Stimulated activated CD4-positive, alpha-beta T cell treated with anti-CD3 and anti-CD28 coated beads, TNF-alpha, amount 100 ng/mL, for 4 hours (primary cell): ENCODE results near the gene AKAP17A.

ENCODE experiments used
- DNase-seq, 3 experiments: peaks; one replicate each; pipeline ENCODE4 v3.0.0-alpha.2; 2020; ENCODE audit warnings: low read depth in 3 of 3

The AKAP17A gene

GRCh38 chrX:1582686-1583437, 8.5 kb upstream of the AKAP17A start:
- DNase-seq, result peak in 1 of 3 experiments; percentile 44

GRCh38 chrX:1584237-1585011, 7.0 kb upstream of the AKAP17A start:
- DNase-seq, result no peak

DNA sequence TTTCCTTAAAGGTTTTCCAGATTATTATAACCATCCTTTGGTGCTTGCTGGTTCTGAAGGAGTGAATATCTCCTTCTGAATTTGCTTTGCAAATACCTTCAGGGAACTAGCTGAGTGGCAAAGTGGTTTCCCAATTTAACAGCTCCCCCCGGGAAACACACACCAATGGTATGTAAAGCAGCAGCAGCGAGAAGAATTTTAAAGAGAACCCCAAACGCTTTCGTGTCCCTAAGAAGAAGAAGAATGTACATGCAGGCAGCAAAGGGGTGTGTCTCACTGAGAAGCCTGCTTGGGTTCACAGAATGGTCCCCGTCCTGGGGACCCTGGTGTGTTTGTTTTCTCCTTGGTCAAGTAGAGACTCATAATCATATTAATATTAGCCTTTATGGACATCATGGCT, 4.2 kb upstream of the AKAP17A start:
- no peak for DNase-seq

DNA sequence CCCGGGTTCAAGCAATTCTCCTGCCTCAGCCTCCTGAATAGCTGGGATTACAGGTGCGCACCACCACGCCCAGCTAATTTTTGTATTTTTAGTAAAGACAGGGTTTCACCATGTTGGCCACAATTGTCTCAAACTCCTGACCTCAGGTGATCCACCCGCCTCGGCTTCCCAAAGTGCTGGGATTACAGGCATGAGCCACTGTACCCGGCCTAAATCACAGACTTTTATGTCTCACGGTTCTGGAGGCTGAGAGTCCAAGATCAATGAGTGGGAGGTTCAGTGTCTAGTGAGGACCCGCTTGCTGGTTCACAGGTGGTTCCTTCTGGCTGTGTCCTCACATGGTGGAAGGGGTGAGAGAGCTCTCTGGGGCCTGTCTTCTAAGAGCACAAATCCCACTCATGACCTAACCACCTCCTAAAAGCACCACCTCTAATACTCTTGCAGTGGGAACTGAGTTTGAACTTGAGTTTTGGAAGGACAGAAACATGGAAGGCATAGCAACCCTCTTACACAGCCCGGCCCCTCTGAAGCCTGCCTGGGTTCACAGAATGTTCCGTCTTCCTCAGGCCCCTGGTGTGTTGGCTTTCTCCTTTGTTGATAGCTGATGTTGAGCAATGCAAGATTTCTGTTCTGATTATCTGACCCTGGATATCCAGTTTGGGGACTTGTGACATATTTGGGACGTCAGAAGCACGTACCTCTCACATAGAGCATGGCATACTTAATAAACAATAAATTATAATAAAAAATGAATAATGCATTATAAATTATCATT, 1.9 kb upstream of the AKAP17A start:
- DNase-seq, result no peak

DNA sequence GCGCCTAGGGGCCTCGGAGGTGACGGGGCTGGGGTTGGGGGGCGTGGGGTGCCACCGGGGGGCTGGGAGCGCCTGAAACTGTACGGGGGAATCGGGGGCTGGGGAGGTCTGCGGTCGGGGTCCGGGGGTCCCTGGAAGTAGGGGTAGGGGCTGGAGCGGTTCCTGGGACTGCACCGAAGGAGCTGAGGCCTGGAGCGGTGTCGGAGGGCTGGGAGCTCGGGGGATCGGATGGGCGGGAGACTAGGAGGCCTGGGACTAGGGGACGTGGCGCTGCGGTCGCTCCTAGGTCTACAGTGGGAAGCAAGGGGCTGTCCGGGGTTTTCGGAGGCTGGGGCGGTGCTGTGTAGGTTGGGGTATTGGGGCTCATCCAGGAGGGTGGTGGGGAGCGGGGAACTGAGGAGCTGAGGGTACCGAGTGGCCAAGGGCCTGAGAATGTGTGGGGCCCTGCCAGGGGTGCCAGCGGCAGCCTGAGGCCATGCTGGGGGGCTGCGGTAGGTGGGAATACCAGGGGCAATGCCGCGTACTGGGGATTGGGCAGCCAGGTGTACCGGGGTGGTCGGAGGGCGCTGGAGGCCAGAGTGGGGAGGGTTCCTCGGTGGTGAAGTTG, 562 bp downstream of the AKAP17A start:
- DNase-seq, result no peak

DNA sequence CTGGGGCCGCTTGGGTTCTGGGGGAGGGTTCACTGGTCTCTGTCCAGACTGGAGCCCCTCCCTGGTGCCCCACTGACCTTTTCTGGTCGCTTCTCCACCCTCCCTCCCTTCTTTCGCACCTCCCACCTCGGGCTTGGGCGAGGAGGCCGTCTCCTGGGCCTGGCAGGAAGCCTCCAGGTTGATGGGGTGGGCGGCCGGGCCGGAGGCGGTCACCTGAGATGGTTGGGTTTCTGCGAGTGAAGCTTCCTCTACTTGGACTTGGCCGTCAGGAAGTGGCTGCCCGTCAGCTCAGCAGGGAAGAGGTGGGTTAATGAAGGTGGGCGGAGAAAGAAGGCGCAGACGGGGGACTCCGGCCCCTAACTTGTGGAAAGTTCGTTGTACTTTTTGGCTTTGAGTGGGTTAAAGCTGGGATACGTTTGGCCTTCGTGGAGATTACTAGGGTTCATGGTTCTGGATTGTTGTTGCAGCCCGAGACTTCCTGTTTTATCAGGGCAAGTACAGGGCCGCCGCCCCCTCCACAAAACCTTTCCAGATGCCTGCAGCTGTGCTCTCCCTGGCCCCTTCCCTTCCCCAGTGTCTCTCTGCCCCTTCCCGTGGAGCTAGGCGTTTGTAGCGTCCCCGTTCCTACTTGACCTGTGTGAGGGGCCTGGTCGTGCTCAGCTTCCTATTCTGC, 1.2 kb downstream of the AKAP17A start:
- DNase-seq, result no peak

DNA sequence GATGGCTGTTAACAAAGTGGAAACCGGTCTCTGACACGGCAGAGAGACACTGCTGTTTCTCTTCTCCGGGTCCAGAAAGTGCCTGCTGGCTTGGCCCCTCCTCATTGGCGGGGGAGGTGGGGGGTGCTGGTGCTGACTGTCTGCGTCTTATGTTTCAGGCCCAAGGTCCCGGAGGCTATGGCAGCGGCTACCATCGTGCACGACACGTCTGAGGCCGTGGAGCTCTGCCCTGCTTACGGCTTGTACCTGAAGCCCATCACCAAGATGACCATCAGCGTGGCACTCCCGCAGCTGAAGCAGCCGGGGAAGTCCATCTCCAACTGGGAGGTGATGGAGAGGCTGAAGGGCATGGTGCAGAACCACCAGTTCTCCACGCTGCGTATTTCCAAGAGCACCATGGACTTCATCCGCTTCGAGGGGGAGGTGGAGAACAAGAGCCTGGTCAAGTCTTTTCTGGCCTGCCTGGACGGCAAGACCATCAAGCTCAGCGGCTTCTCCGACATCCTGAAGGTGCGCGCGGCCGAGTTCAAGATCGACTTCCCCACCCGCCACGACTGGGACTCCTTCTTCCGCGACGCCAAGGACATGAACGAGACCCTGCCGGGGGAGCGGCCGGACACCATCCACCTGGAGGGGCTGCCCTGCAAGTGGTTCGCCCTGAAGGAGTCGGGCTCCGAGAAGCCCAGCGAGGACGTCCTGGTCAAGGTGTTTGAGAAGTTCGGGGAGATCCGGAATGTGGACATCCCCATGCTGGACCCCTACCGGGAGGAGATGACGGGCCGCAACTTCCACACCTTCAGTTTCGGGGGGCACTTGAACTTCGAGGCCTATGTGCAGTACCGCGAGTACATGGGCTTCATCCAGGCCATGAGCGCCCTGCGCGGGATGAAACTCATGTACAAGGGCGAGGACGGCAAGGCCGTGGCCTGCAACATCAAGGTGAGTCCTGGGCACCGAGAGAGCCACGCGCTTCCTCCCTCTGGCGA, 2.2 kb downstream of the AKAP17A start:
- DNase-seq, result no peak

DNA sequence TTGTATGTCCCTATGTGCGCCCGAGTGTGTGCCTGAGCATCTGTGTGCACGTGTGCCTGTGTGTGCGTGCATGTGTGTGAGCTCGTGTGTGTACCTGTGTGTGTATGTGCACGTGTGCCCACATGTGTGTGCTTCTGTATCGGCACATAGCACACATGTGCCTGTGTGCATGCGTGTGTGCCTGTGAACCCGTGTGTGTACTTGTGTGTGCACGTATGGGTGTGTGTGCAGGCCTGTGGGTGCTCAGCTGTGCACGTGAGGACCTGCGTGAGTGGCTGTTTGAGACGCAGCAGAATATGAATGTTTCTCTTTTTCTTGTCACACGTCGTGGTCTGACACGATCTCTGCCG, 4.3 kb downstream of the AKAP17A start:
- DNase-seq, result no peak

- no peak for DNase-seq
These were observed 5.4 kb downstream of the AKAP17A start for GRCh38 chrX:1596676-1597344.

- DNase-seq, result no peak
These were observed 6.1 kb downstream of the AKAP17A start for GRCh38 chrX:1597345-1598020.

GRCh38 chrX:1598021-1598875, 6.8 kb downstream of the AKAP17A start:
- no peak for DNase-seq

DNA sequence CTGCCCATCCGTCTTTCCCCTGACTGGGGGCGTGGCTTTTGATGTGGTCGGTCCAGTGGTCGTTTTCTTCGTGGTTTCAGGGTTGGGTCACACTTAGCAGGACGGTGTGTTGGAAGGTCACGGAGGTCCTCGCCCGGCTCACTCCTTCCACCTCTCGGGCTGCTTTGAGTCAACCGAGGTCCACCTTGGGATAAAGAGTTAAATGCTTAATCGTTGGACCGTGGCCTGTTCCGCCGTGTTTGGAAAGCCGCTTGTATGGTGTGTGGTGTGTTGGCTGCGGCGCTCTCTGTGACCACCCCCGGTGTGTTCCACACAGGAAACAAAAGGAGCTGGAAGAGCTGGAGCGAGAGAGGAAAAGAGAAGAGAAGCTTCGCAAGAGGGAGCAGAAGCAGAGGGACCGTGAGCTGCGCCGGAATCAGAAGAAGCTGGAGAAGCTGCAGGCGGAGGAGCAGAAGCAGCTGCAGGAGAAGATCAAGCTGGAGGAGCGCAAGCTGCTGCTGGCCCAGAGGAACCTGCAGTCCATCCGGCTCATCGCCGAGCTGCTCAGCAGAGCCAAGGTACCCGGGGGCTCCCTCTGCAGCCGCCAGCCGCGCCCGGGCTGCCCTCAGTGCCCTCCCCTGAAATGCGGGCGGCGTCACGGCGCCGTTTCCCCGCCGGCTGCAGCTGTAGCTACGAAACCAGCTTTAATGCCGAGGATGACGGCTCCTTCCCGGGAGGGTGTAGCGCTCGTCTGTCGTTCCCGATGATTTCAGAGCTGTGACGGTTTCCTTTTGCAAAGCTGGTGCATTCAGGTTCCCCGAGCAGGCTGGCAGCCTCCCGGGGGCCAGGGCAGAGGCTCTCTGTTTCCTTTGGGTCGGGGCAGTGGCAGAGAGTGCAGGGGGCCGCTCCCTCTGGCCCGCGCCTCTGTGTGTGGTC, 7.7 kb downstream of the AKAP17A start:
- no peak for DNase-seq

GRCh38 chrX:1599791-1600405, 8.5 kb downstream of the AKAP17A start:
- DNase-seq, result no peak

GRCh38 chrX:1600406-1601050, 9.1 kb downstream of the AKAP17A start:
- DNase-seq, result no peak

DNA sequence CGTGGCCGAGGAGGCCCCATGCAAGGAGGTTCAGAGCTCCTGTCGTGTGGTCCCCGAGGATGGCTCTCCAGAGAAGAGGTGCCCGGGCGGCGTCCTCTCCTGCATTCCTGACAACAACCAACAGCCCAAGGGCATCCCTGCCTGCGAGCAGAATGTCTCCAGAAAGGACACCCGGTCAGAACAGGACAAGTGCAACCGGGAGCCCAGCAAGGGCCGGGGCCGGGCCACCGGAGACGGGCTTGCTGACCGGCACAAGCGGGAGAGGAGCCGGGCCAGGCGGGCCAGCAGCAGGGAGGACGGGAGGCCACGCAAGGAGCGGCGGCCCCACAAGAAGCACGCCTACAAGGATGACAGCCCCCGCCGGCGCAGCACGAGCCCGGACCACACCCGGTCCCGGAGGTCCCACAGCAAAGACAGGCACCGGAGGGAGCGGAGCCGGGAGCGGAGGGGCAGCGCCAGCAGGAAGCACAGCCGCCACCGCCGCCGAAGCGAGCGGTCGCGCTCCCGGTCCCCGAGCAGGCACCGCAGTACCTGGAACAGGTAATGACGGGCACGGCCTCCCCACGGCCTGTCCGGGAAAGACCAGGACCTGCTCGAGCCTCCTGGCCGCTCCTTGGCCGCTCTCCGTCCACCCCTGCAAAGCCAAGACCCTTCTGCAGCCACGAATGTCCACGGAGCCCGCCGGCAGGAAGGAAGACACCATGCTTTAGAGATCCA, 9.8 kb downstream of the AKAP17A start:
- DNase-seq, result no peak

- DNase-seq, result no peak
These were observed 10.3 kb downstream of the AKAP17A start for GRCh38 chrX:1601768-1602085.
